Testis (tissue), 2 donors: ENCODE data around the gene SLC26A4.

Source experiments
- CTCF ChIP-seq, 3 experiments: fragments of 450-650 bp in 2 of 3; fragments of 200-600 bp in 1 of 3; sonication (generic) in 1 of 3; IDR thresholded peaks; one replicate each; pipeline ENCODE4 v1.5.1; 2016 to 2019; ENCODE audit warnings: antibody characterized with exemption in 3 of 3, mild to moderate bottlenecking in 2 of 3, moderate library complexity in 1 of 3
- POLR2A ChIP-seq: fragments of 450-650 bp; IDR thresholded peaks from one replicate; pipeline ENCODE4 v1.6.1; 2017; ENCODE audit warnings: antibody characterized with exemption, mild to moderate bottlenecking, moderate library complexity

DNA sequence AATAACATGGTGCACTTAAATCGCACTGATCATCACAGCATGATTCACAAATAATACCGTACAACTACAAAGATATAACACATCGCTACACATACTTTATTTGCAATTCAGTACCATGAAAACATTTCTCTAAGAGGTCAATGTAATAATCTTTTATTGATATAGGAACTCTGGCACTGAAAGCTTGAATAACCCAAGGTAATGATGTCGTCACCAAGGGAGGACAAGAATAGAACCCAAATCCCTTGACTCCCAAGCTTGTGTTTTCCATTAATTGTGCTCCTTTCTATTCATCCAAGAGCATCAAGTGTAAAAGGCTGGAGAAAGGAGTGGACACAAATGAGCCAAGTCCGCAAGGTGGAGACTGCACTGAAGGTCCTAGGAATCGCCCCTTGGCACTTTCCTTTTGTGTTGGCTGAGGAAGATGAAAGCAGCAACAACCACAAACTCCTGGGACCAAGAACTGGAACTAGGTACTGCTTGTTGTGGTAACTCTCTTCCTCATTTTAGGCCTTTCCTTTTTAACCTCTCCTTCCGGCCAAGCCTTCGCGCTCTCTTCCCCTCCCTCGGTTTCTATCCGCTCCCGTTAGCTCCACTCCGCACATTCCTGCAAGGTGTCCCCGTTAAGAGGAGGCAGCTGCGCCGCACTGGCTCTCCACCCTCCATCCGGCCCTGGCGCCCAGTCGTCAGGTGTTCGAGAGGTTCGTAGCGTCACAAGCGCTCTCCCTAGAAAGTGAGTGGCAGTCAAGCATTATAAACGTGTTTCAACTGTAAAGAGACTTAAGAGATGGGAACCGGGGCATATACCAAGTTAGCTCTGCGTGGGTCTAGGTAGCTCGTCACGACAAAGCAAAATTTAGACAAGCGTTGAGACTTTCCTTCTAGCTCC lies 82.3 kb downstream of the SLC26A4 start:
- no peak for TF ChIP-seq CTCF (IDR thresholded peaks at IDR 0.05)
- TF ChIP-seq POLR2A, result no peak
